SH-SY5Y (cell line): ENCODE results near the gene IGFBPL1.

Experiments used
- GATA2 ChIP-seq: IDR thresholded peaks from 2 replicates; pipeline ENCODE4 v1.6.1; 2011; ENCODE audit warnings: mild to moderate bottlenecking, low read depth, low read length
- GATA3 ChIP-seq: IDR thresholded peaks from 2 replicates; pipeline ENCODE4 v1.6.1; 2011; ENCODE audit warnings: low read depth, mild to moderate bottlenecking, low read length, moderate library complexity

IGFBPL1 gene

DNA sequence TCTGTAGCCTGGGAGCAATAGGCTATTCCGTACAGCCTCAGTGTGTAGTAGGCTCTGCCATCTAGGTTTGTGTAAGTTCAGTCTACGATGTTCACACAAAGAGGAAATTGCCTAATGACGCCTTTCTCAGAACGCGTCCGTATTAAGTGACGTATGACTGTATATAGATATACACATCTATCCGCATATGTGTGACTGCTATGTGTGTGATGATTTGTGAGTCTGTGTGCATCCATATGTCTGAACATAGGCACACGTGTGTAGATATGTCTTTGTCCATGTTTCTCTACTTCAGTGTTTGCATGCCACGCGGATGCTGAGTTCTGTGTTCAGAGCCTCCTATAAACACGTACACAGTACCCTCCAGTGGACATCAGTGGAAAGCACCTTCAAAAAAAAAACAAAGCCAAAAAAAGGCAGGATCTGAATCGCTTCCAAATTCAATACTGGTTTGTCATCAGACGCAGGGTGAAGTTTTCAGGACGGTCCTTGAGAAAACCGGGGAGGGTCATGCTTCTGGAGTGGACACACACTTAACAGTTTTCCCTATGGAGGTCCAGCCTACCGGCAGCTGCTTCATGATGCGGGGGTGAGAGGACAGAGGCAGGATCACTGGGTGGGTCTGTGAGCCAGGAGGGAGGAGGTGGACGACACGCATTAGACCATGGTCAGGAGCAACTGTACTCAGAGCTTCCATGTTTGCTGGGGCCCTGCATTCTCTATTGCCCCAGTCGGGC, 61.2 kb downstream of the IGFBPL1 start:
- TF ChIP-seq GATA3 = no peak
- no peak for TF ChIP-seq GATA2

DNA sequence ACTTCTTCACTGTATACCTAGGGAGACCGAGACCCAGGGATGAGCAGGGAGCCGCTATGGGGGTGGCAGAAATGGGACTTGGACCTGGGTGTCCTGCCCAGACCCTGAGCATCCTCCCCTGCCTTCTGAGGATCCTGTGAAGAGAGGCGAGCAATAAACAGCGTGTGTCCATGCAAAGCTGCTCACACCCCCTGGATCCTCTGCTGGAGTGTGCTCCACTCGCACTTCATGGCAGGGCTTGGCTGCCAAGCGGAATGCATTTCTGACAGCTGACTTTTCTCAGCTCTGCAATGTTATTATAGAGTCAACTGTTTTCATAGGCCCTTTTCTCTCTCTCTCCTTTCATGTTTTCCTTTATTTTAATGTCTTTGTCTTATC, 62.8 kb downstream of the IGFBPL1 start:
- TF ChIP-seq GATA3 = no peak
- TF ChIP-seq GATA2 = no peak

DNA sequence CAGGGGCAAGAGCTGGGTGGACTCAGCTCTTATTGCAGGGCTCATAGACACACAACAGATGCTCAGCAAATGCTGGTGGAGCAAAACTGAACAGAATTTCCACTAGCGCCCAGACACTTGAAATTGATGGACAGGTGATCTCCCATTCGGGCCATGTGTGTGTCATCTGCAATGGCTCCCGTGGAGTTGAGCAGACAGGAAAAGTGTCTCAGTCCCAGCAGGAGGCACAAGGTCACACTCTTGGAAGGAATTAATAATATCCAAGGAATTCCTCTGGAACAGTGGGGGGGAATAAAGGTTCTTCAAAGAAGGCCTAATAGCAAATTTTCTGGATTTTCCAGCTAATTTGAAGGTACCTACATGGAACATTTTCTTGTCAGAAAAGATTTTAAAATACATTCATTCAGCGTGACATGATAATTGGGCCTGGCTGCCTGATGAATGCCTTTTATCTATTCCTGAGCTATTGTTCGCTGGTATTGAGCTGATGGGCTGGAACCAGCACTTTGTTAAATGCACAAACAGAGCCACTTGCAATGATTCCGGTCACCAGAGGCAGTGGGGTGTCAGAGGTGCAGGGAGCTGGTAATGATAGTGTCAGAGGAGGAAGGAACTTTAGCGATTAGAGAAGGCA, 63.3 kb downstream of the IGFBPL1 start:
- no peak for TF ChIP-seq GATA3
- TF ChIP-seq GATA2 = no peak

GRCh38 chr9:38359689-38360385, 64.4 kb downstream of the IGFBPL1 start:
- TF ChIP-seq GATA3 = no peak
- no peak for TF ChIP-seq GATA2

GRCh38 chr9:38359297-38359653, 65.0 kb downstream of the IGFBPL1 start:
- TF ChIP-seq GATA2 = no peak
- TF ChIP-seq GATA3 = no peak

DNA sequence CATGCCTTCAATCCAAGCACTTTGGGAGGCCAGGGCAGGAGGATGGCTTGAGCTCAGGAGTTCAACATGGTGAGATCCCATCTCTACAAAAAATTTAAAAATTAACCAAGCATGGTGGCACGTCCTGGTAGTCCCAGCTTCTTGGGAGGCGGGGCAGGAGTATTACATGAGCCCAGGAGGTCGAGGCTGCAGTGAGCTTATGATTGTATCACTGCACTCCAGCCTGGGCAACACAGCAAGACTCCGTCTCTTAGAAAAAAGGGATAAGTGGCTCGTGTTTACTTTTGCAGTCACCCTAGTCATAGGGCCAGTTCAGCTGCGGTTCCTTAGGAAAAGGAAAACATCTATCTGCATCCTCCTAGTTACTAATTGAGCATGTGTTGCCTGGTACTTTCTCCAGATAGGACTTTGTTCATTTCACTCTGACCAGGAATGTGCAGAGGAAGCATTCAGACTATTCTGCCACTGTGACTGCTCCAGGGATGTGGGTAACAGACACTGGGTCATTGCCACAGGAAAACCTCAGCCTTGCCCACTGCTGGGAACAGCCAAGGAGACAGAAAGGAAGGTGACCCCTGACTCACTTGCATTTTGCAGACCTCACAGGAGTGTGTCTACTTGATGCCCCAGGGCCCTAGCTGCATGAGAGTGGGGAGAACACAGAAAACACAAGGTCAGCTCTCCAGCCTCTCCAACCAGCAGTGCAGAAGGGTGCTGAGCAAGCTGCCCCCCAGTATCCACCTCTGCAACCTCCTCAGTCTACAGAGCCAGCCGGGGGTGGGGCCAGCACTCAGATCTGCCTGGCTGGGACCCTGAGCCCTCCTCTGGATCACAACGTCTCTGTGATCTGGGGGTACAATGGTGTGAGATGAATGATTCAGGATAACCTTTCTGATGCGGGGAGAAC, 65.6 kb downstream of the IGFBPL1 start:
- no peak for TF ChIP-seq GATA3
- no peak for TF ChIP-seq GATA2

DNA sequence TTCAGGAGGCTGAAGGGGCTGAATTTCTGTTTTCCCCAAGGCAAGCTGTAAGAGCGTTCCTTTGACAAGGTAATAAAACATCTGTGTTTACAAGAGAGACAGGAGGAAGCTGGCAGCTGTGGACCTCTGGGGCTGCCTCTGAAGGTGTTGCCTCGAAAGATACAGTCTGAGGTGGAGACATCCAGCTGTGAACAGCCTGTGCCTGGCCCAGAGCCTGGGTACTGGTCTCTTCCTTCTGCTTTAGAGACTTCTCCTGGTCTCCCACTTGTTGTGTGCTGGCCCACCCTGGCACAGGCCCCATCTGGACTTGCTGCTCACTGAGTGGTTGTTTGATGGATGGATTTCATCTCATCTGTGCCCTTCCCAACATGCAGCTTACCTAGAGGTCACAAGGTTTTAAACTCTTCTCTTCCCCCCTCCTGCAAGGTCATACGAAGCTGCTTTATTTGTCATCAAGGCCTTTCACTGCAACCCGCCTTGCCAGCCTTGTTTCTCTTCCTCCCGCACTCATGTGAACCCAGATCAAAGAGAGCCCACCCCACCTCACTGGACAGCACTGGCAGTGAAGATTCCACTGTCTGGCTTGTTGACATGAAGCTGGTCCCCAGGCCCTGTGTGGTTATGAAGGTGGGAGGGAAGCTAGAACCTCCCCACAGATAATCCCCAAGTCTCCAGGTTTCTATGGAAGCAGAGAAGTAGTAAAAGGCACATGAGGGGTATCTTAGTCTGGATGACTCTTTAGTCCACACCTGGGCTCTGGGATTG, 66.7 kb downstream of the IGFBPL1 start:
- no peak for TF ChIP-seq GATA3

GRCh38 chr9:38356851-38357250, 67.4 kb downstream of the IGFBPL1 start:
- TF ChIP-seq GATA3 (no peak), GATA2 (no peak)
